Fibroblast of mammary gland (primary cell): ENCODE results near the gene SELPLG.
A peak's percentile ranks its signal among the peaks of the same experiment; 100 is the strongest.

ENCODE experiments used
- DNase-seq: peaks from one replicate; pipeline ENCODE4 v3.0.0-alpha.2; 2010; ENCODE audit warnings: low read depth
- H3K4me3 ChIP-seq: 2 replicates; pipeline ENCODE4 v1.5.1; 2011; ENCODE audit warnings: low read depth, mild to moderate bottlenecking, low read length, moderate library complexity; ENCODE audit not compliant: control insufficient read depth
- CTCF ChIP-seq: conservative IDR thresholded peaks from 2 replicates; pipeline ENCODE4 v1.5.1; 2011; ENCODE audit warnings: low read depth, low read length, inconsistent platforms; ENCODE audit not compliant: control insufficient read depth, insufficient read depth

SELPLG gene

GRCh38 chr12:108611884-108612415 is 21.7 kb downstream of the SELPLG start:
- no peak overlapping the region for H3K4me3 ChIP-seq
- DNase-seq, result peak; percentile 99
- peak; percentile 65 for TF ChIP-seq CTCF

DNA sequence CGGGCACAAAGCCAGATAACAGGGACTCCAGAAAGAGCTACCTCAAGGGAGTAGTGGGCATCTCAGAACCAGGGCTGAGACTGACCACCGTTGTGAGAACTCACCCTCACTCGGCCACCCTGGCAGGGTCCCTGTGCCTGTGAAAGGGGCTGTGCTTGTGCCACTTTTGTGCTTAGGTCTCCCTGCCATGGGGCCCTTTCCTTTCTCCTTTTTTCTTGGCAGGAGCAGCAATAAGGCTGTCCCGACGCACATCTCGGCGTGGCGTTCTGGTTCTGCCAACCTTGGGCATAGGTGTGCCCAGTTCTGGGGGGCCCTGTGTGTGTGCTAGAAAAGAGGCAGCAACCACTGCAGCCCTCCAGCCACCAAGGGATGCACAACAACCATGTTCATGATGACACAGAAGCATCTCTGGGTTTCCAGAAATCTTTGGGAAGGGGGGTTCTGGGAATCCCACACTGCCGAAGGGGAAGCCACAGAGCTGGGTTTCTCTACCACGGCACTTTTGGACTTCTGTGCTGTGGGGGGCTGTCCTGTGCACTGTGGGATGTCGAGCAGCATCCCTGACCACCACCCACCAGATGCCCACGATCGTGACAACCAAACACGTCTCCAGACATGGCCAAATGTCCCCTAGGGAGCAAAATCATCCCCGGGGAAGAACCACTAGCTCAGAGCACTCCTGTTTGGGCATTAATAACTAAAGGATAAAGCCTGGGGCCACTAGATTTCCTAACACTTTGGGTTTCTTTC is 22.7 kb downstream of the SELPLG start:
- TF ChIP-seq CTCF, result no peak
- no peak for DNase-seq
- no peak overlapping the region for H3K4me3 ChIP-seq

GRCh38 chr12:108610336-108610815 is 23.3 kb downstream of the SELPLG start:
- no peak overlapping the region for H3K4me3 ChIP-seq
- DNase-seq, result no peak
- TF ChIP-seq CTCF, result no peak

DNA sequence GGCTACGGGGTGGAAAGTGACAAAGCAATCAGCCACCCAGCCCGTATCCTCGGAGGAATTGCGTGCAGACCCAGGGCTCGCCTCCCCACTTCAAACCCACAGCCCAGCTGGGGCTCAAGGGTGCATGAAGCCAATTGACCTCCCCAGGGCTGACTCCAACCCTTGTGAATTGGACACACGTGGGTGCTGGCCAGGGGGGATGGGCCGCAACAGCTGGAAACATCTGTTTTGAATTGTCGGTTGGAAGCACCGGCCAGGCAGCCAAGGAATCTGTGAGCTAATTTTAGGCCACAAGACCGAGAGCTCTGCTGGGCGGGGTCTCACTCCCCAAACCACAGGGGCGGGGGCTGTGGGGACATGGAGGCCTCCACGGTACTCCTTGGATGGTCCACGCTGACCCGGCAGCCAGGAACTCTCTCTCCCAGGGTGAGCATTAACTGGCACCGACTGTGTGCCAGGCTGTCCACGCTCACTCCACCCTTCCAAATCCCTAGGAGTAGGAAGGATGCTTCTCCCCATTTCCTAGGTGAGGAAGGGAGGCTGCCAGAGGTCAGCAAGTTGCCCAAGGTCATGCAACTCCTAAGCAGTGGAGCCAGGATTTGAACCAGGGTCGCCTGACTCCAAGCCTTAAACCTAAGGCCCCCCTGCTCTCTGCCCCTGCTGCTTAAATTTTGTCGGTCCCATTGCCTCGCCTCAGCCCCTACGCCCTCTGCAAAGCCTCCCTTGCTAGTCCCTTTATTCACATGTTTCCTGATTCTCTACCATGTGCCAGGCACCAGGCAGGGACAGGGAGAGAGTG is 24.0 kb downstream of the SELPLG start:
- DNase-seq, result peak; percentile 94
- TF ChIP-seq CTCF, result no peak
- H3K4me3 ChIP-seq, result no peak overlapping the region

- no peak for DNase-seq
- TF ChIP-seq CTCF, result no peak
- no peak overlapping the region for H3K4me3 ChIP-seq
Observed at GRCh38 chr12:108608616-108609015, 25.1 kb downstream of the SELPLG start.

- DNase-seq, result no peak
- no peak for TF ChIP-seq CTCF
Observed at GRCh38 chr12:108607981-108608600, 25.6 kb downstream of the SELPLG start.

More at GRCh38 chr12:108607981-108608600, 25.6 kb downstream of the SELPLG start:
- no peak overlapping the region for H3K4me3 ChIP-seq
